Measurements from ENCODE around the gene TTLL8.

DNA sequence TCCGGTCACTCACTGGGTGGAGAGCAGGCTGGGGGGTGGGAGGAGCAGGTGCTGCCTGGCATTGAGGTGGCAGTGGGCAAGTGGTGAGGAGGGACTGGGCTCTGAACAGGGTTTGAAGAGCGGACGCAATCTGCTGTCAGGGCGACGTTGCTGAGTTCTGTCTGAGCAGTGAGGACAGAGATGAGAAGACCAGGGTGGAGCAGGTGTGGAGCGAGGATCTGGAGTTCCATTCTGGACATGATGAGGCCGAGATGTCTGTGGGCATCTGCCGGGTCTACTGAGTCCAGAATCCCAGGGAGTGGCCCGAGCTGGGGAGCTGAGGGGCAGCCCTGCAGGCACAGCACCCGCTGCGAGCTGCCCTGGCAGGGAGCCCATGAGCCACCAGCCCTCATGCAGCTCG lies 29.5 kb upstream of the TTLL8 start:
- TF ChIP-seq POLR2A (IDR thresholded peaks at IDR 0.05) = no peak
- TF ChIP-seq CTCF (IDR thresholded peaks at IDR 0.05) = no peak
- TF ChIP-seq POLR2AphosphoS5 (IDR thresholded peaks at IDR 0.05) = no peak
